Skin of body (tissue), 2 donors: ENCODE data around the gene PTGR3. TPM values are rescaled to one million over a fixed set of nuclear protein-coding genes. Genes with fewer than 3 reads are reported as not detected.

Experiments
- DNase-seq: peaks from one replicate; lab custom pipeline; 2025; lab: John Stamatoyannopoulos, UW
- total RNA-seq: library from RNA; depleted of rRNA; stranded (reverse); fragments of >200 nt; gene quantifications from one replicate; pipeline ENCODE4 v1.2.3, GENCODE V29; 2014

PTGR3 gene
- total RNA-seq, 1 donor from 2014 or later: 11.8 TPM

DNA sequence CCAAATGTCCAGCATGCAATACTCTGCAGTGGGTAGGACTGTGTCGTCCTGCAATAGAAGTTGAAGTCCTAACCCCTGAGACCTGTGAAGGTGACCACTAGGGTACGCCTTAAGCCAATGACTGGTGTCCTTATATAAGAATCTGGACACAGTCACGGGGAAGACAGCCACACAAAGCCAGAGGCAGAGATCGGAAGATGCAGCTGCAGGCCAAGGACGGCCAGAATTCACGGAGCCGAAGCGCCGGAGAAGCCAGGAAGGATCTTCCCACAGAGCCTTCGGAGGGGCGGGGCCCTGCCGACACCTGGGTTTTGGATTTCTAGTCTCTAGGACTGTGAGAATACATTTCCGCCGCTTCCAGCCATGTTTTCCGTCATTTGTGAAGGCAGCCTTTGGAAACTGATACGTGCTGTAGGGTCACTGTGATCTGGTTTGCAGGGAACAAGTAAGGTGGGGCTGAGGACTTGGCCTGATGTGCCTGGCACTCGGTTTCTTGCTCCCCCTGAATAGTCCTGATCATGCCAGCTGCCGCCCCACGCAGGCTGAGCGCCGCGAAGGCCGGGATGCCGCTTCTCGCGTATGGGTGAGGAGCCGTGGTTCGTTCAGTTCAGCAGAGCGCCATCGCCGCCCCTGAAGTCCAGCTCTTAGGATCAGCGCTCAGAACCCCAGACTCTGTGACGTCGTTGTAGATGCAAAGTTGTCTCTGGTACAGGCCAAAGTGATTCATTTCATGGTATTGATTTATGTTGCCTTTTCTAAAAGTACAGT is 38.7 kb downstream of the PTGR3 start:
- DNase-seq: no peak

DNA sequence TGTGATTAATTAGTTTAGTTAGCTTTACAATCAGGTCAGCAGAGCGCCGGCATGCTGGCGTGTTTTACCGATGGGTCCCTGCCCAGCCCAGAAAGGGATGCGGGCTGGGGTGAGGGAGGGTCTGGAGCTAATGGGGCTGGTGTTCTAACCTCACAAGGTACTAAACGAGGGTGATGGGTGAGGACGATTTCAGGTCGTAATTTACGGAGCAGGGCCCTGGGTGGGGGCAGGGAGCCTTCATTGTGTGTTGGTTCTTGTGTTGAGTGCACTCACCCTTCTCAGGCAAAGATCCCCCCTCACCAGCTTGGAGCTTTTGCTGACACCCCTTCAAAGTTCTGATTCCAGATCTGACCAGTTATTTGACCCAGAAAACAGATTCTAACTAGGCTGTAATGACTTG is 39.5 kb downstream of the PTGR3 start:
- DNase-seq: no peak

DNA sequence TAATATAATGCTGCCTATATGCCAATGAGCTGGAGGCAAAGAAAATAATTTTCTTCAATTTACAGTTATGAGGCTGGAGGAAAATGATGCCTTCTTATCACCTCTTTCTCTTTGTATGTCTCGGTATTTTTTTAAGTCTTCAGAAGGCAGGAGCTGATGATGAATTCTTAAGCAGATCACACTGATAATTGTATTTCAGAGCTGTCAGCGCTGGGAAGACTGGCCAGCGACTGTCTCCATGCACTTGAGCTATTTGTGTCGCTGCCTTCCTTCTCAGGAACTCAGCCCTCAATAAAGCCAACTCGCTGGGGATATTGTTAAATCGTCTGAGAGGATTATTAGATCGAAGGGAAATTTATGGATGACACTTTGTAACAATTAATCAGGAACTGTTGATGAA is 40.3 kb downstream of the PTGR3 start:
- DNase-seq: no peak

DNA sequence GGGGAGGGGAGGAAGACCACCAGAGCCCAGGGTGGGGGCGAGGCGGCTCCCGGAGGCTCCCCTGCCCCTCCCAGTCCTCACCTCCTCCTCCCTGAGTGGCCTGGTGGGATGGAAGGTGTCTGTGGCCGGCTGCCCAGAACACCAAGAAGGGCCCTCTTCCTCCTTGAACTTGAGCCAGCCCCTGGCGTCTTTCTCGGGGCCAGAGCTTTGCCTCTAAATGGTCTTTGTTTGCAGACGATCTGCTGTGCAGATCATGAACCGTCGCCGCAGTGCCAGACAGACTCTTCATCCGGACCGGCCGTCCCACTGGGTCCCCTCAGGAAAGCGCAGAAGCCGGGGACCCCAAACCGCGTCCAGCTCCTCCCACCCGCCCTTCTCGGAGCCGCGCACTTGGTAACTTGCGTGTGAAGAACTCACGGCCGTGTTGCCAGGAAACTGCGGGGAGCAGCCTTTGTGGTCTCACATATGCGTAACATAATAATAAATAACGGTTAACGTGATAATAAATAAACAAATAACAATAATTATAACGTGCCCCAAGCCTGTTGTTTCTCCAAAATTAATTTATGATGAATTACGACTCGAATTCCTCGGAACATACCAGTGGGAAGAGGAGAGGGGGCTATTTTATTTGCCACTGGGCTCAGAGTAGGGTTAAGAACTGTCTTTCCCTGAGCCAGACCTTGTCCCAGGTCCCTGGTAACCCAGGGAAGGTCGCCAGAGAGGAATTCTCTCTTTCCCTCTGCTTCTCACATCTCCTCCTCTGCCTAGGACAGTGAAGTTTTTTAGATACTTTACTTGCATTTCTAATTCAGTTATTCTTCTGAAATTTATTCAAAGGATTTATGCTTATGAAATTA is 41.0 kb downstream of the PTGR3 start:
- no peak for DNase-seq

DNA sequence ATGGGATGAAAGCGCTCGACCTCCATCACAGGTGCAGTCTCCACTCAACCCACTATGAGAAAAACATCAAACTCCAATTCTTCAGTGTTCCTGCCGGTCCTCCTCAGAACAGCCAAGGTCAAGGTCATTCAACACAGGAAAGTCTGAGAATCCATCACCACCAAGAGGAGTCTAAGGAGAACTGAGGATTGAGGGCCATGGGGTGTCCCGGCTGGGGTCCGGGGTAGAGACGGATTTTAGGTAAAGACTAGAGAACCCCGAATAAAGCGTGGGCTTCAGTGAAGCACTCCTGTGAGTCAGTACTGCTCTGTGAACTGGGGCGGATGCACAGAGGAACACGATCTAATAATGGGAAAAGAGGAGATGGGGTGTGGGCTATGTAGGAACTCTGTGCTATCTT is 41.8 kb downstream of the PTGR3 start:
- DNase-seq: no peak

DNA sequence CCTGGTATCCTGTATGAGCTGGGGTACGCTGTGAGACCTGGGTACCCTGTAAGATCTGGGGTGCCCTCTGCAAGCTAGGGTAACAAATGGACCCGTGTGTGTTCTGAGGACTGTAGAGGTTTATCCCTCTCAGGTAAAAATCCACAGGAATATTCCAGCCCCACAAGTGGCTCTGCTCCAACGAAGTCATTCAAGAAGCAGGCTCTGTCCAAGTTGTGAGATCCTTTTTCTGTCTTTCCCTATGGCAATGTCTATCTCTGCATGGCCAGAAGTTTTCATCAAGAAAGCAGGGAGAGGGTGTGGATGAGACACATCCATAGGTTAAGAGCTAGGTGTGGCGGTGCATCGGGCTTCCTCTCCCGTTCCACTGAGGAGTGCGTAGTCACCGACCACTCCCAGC is 43.0 kb downstream of the PTGR3 start:
- no peak for DNase-seq

DNA sequence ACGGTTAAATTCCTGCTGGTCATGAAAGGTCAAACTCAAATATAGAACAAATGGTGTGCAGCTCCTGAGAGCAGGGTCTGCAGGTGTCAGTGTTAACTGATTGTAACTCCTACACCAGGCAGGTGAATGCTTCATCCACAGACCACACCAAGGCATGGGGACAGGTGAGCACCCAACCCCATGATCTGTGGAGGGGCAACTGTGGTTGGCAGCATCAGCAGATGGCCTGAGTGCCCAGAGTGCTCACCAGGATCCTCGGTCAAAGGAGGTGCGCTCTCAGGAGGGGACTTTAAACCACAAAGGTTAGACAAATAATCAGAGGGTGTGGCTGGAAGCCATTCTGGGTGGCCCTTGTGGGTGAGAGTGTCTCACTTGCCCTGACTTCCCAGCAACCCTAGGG is 44.5 kb downstream of the PTGR3 start:
- DNase-seq: no peak

DNA sequence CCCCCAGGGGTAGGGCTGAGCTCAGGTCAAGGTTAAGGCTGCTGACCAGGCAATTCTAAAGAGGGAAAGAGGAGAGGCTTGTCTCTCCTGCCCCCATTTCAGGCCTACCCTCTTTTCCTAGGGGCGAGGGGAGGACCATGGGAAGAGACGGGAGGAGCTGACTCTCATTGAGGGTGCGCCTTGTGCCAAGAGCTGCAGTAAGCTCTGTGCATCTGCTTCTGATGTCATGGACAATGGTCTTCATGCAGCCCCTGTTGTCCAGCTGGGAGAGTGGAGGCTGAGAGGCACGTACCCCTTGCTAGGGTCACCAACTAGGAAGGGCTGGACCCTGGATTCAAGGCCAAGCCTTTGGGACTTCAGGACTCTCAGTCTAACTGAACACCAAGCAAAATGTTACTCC is 45.2 kb downstream of the PTGR3 start:
- no peak for DNase-seq

DNA sequence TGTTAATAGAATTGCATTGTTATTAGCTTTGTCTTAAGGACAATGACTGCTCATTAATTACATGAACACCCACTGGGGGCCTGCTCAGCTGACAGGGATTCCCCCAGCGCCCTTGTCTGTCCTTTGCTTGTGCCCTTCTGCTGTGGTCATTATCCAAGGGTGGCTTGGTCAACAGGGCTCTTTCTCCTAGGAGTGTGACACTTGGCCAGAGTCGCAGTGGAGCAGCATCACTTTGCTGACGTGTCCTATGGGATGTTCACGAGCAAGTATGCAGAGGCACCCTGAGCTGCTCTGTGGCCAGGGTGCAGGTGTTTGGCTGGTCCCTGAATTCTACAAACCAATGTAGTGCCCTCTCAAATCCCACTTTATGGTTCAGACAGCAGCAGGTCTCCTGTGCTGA is 46.0 kb downstream of the PTGR3 start:
- DNase-seq: no peak

DNA sequence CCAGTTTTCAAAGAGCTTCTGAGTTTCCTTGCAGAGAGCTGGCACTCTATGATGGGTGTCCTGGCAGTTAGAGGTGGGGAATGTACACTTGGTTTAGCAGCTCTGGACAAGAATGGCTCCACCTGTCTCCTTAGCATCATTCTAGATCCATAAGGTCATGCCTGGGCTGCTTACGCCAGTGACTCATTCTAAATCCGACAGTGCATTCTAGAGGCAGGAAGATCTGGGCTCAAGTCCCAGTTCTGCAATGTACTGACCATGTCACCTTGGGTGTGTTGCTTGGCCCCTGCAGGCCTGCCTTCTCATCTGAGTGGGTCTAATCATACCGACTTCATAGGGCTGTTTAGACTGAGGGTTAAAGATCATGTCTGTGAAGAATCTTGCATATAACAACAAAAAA is 46.5 kb downstream of the PTGR3 start:
- DNase-seq: no peak

DNA sequence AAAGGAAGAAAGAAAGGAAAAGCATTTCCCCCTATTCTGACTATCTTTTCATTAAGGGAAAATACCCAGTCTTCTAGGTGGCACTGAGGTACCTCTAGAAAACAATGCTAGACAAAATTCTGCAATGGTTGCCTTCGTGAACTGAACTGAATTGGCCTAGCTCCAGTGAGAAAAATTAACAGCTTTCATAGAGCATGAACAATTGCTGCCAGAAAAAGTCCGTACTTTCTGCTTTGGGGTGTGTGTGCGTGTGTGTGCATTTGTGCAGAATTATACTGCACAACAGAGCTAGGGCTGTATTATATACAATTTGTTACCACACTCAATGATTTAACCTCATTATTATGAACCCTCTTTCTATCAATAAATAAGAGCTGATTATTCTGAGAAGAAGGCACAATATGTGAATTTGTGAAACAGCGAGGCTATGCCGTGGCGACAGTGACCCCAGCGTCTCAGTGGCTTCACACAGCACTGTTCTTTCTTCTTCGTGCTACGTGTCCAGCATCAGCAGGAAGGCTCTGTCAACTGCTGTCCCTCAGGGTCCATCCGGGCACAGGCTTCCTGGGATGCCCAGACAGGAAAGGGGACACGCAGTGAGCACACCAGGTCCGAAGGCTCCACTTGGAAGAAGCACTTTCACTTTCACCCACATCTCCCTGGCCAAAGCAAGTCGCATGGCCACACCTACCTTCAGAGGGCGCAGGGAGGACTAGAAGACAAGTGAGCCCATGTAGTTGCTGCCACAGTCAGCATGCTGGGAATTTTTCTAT is 47.5 kb downstream of the PTGR3 start:
- no peak for DNase-seq

DNA sequence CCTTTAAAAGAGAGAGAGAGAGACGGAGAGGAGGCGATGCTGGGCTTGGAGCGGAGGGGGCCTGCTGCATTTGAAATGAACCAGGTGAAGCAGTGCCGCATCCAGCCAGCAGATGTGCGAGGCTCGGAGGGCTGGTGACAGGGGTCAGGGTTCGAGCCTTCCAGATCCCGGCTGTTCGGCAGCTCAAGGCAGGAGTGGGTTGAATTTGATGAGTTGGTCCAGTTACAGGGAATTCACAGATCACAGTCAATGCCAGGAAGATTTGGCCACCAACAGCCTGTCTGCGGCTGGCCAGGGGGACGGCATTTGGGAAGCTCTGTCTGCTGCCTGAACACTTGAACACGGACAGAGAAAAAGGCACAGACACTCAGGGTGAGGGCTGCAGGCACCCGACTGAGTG is 48.6 kb downstream of the PTGR3 start:
- DNase-seq: no peak

DNA sequence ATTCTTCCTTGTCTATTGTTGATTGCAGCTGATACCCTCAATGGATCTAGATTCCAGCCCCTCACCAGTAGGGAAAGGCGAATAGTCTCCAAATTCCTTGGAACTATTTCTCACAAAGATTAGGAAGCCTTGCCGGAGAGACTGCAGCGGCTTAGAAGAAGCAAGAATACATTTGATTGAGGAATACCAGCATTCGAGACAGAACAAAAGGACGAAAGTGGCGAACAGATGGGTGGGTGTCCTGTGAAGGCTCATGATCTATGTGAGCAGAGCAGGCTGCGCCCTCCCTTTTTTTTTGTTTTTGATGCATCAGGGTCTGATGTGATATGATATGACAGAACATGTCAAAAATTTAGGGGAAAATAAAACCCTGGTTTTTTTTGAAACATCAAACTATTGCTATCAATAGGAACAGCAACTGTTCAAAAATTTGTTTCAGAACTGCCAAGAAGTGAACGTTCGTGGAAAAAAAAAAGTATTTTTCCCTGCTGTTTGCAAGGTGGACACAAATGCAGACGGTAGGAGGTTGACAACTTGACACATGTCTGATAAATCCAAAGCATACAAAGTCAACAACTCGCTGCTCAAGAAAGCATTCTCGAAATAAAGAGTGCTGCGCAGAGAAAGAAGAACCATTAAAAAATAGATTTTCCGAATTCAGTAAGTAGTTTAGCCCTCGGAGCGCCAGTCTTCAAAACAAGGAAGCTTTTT is 49.1 kb downstream of the PTGR3 start:
- DNase-seq: no peak

DNA sequence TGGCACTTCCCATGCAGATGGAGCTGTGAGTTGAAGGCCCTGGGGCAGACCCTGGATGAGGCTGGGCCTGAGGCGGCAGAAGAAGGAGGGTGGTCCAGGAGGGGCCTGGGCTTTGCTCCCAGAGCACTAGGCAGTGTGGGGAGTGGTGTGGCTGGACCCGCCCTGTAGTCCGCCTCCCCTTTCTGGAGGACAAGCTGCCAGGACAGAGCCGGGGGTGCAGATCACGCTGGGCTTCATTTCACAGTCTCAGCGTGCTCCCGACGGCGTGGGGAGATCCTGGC is 49.8 kb downstream of the PTGR3 start:
- no peak for DNase-seq

Other genes with a start within 250 kb of the PTGR3 start
- gene TSHZ1, start 1.7 kb upstream of the PTGR3 start, total RNA-seq: 8.7 TPM
- not detected for gene SMIM21, start 218.6 kb upstream of the PTGR3 start, total RNA-seq